ENCODE data around the gene ENG.

GRCh38 chr9:127865645-127866464 is 11.4 kb upstream of the ENG start:
- TF ChIP-seq CTCF (IDR thresholded peaks at IDR 0.05; ENCODE audit: low read depth, low read length) (no peak), EZH2phosphoT487 (IDR thresholded peaks at IDR 0.05; ENCODE audit: low read depth) (no peak)
